Transverse colon (tissue), 4 donors: ENCODE results near the gene ECI1.

Experiments
- CTCF ChIP-seq, 5 experiments: fragments of 200-600 bp in 3 of 5; fragments of 450-650 bp in 2 of 5; sonication (generic) in 3 of 5; IDR thresholded peaks; 1 replicate in 2 of 5; 2 replicates in 3 of 5; pipeline ENCODE4 v1.5.1; 2016 to 2017; ENCODE audit warnings: antibody characterized with exemption in 5 of 5, inconsistent platforms in 3 of 5, mild to moderate bottlenecking in 2 of 5, moderate library complexity in 1 of 5
- EP300 ChIP-seq: sonication (generic); formaldehyde crosslinking; IDR thresholded peaks from one replicate; pipeline ENCODE4 v1.6.1; 2017; ENCODE audit warnings: antibody characterized with exemption, low read depth
- POLR2AphosphoS5 ChIP-seq, 3 donors: sonication (generic); formaldehyde crosslinking; IDR thresholded peaks; one replicate each; pipeline ENCODE4 v1.6.1; 2016; ENCODE audit warnings: antibody characterized with exemption in 3 of 3

- TF ChIP-seq CTCF (IDR thresholded peaks at IDR 0.05) (no peak), POLR2AphosphoS5 (IDR thresholded peaks at IDR 0.05) (no peak), EP300 (no peak)
Observed at GRCh38 chr16:2278956-2279800, 27.8 kb upstream of the ECI1 start.
